Endothelial cell of umbilical vein (primary cell): Measurements from ENCODE around the gene UCP3. TPM values are rescaled to one million over a fixed set of nuclear protein-coding genes. Genes with fewer than 3 reads are reported as not detected.

Source experiments
- BruUV-seq: library from RNA; stranded (reverse); fragments of 400-500 nt; replicated peaks from 2 replicates; lab custom pipeline; 2021; lab: Mats Ljungman, UMichigan
- CTCF ChIA-PET: fragments of 300-600, 350-600 bp; sonication (Branson Sonifier 250); formaldehyde crosslinking; loops from one replicate; lab custom pipeline; 2021; ENCODE audit warnings: antibody characterized with exemption, inconsistent platforms; lab: Charles Lee
- POLR2A ChIA-PET: fragments of 300-600, 350-600 bp; sonication (Branson Sonifier 250); formaldehyde crosslinking; loops from one replicate; lab custom pipeline; 2021; ENCODE audit warnings: antibody characterized with exemption, inconsistent platforms; lab: Charles Lee
- DNase-seq: peaks from one replicate; pipeline ENCODE4 v3.0.0-alpha.2; 2011; ENCODE audit warnings: low read depth, low spot score
- FAIRE-seq: peaks from 2 replicates; lab custom pipeline; 2011; peaks lifted over from hg19 to GRCh38; lab: Jason Lieb, UNC
- H2AFZ ChIP-seq: 2 replicates; pipeline ENCODE4 v1.6.0; 2012; ENCODE audit warnings: low read depth, low read length, control low read depth, inconsistent platforms
- H3K27ac ChIP-seq: 2 replicates; pipeline ENCODE4 v1.5.1; 2011; ENCODE audit warnings: low read depth, mild to moderate bottlenecking, control low read depth, low read length, moderate library complexity; ENCODE audit not compliant: insufficient read depth
- H3K27me3 ChIP-seq, 2 experiments: 2 replicates each; pipeline versions ENCODE4 v1.6.0 to v1.6.1; 2011; ENCODE audit warnings: low read length in 2 of 2, mixed read lengths in 1 of 2; ENCODE audit not compliant: control insufficient read depth in 2 of 2, insufficient read depth in 2 of 2
- H3K36me3 ChIP-seq, 2 experiments: 2 replicates in 1 of 2; 3 replicates in 1 of 2; pipeline ENCODE4 v1.5.1; 2011; ENCODE audit warnings: low read length in 2 of 2, mild to moderate bottlenecking in 1 of 2, moderate library complexity in 1 of 2; ENCODE audit not compliant: control insufficient read depth in 2 of 2, insufficient read depth in 2 of 2; ENCODE audit errors: extremely low read depth in 1 of 2
- H3K4me1 ChIP-seq: 3 replicates; pipeline ENCODE4 v1.5.1; 2011; ENCODE audit warnings: mild to moderate bottlenecking, low read length; ENCODE audit not compliant: control insufficient read depth, insufficient read depth; ENCODE audit errors: extremely low read depth
- H3K4me2 ChIP-seq: 2 replicates; pipeline ENCODE4 v1.6.1; 2011; ENCODE audit warnings: low read length, control low read depth, mixed read lengths; ENCODE audit not compliant: insufficient read depth
- H3K4me3 ChIP-seq, 3 experiments: fragments of 200-600 bp in 1 of 3; sonication (generic), shearing (Covaris generic) in 1 of 3; replicated peaks in 1 of 3; 2 replicates each; pipeline ENCODE4 v1.5.1; 2011 to 2016; ENCODE audit warnings: control low read depth in 3 of 3, low read length in 3 of 3, mild to moderate bottlenecking in 2 of 3, inconsistent platforms in 1 of 3, low read depth in 1 of 3, moderate library complexity in 1 of 3; ENCODE audit not compliant: insufficient read depth in 1 of 3
- H3K79me2 ChIP-seq: 2 replicates; pipeline ENCODE4 v1.6.0; 2012; ENCODE audit warnings: low read length, inconsistent platforms; ENCODE audit not compliant: control insufficient read depth, insufficient read depth
- H3K9ac ChIP-seq: replicated peaks from 2 replicates; pipeline ENCODE3; 2011; ENCODE audit warnings: low read length, control low read depth; ENCODE audit not compliant: insufficient read depth; ENCODE audit errors: extremely low read depth
- H3K9me1 ChIP-seq: replicated peaks from 3 replicates; pipeline ENCODE4 v1.6.0; 2011; ENCODE audit warnings: mild to moderate bottlenecking, low read length; ENCODE audit not compliant: control insufficient read depth, insufficient read depth; ENCODE audit errors: extremely low read depth
- H3K9me3 ChIP-seq: replicated peaks from 2 replicates; pipeline ENCODE4 v1.5.1; 2012; ENCODE audit warnings: low read length, inconsistent platforms; ENCODE audit not compliant: control insufficient read depth, insufficient read depth
- H4K20me1 ChIP-seq: replicated peaks from 2 replicates; pipeline ENCODE3; 2011; ENCODE audit warnings: mild to moderate bottlenecking, low read length; ENCODE audit not compliant: control insufficient read depth, insufficient read depth; ENCODE audit errors: extremely low read depth
- EZH2 ChIP-seq: IDR thresholded peaks from 2 replicates; pipeline ENCODE4 v1.6.1; 2012; ENCODE audit warnings: borderline replicate concordance, low read depth, mild to moderate bottlenecking, moderate library complexity, low read length, inconsistent platforms; ENCODE audit not compliant: severe bottlenecking
- FOS ChIP-seq: IDR thresholded peaks from 2 replicates; pipeline ENCODE4 v1.6.1; 2011; ENCODE audit warnings: mild to moderate bottlenecking, low read length, moderate library complexity, borderline replicate concordance; ENCODE audit not compliant: insufficient read depth
- GATA2 ChIP-seq: IDR thresholded peaks from 2 replicates; pipeline ENCODE4 v1.7.0; 2011; ENCODE audit warnings: low read depth, mild to moderate bottlenecking, moderate library complexity, mixed read lengths, low read length; ENCODE audit not compliant: insufficient read length, insufficient read depth
- JUN ChIP-seq: IDR thresholded peaks from 2 replicates; pipeline ENCODE4 v1.6.1; 2011; ENCODE audit warnings: borderline replicate concordance, low read depth; ENCODE audit not compliant: insufficient read length, insufficient read depth
- MYC ChIP-seq: IDR thresholded peaks from one replicate; pipeline ENCODE4 v1.6.1; 2011; ENCODE audit warnings: mild to moderate bottlenecking, low read depth, low read length
- POLR2A ChIP-seq: IDR thresholded peaks from 2 replicates; pipeline ENCODE4 v1.6.1; 2012; ENCODE audit warnings: low read depth, mild to moderate bottlenecking, control low read depth, low read length
- POLR2AphosphoS5 ChIP-seq: IDR thresholded peaks from 2 replicates; pipeline ENCODE4 v1.6.1; 2012; ENCODE audit warnings: low read depth, mild to moderate bottlenecking, control low read depth, low read length, moderate library complexity; ENCODE audit not compliant: insufficient read depth
- dilution Hi-C: fragments of 300-500 bp; cut with MboI; formaldehyde crosslinking; loops from one replicate; pipeline ENCODE4 v1.15.0; 2019; ENCODE audit warnings: low sequenced_read_pairs; ENCODE audit not compliant: extremely low pct_ligation_motif_present
- intact Hi-C: fragments of 100-400 bp; cut with micrococcal nuclease; formaldehyde crosslinking; loops from one replicate; pipeline ENCODE4 v1.10.0; 2022
- polyA plus RNA-seq, 4 experiments: library from polyadenylated mRNA; depleted of rRNA in 3 of 4; stranded (reverse) in 3 of 4; unstranded in 1 of 4; fragments of >200 nt; gene quantifications; 2 replicates each; pipeline versions ENCODE4 v1.2.1 to v1.2.3, GENCODE V29; 2011 to 2012; ENCODE audit warnings: missing spikeins in 1 of 4
- total RNA-seq: library from RNA; stranded (reverse); gene quantifications from 2 replicates; pipeline ENCODE4 v1.2.3, GENCODE V29; 2021
- TF ChIP-seq, protein P1 (sequence below), 2 donors: IDR thresholded peaks; 1 replicate in 1 of 2; 2 replicates in 1 of 2; pipeline ENCODE4 v1.5.1; 2011; ENCODE audit warnings: low read length in 2 of 2, mild to moderate bottlenecking in 2 of 2, moderate library complexity in 2 of 2, control low read depth in 1 of 2, inconsistent platforms in 1 of 2, low read depth in 1 of 2; ENCODE audit not compliant: insufficient read depth in 1 of 2; ENCODE audit errors: extremely low read depth in 1 of 2
- TF ChIP-seq, protein P2 (sequence below): IDR thresholded peaks from 2 replicates; pipeline ENCODE4 v1.6.1; 2011; ENCODE audit not compliant: insufficient read depth, insufficient read length

The UCP3 gene
- total and polyA plus RNA-seq, 2 donors (not counting 3 experiments of a cell fraction or from before 2014, with no cell fraction given): 1.1 to 1.4 TPM

DNA sequence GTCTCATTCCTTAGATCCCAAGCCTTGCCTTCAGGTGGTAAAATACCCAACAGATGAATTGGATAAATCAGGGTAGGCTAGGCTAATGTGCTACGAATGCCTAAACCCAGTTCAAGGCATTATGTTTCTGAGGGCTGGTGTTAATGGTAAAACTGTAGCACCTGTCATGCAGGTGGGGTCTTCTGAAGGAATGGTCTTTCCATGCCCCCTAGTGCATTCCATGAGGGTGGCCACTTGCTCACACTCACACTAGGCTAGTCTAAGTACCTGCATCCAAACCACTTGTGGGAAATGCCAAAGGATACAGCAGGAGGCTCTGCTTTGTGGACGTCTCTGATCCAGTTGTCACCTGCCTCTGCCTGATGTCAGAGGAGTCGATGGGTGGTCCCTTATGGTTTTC, 24.2 kb upstream of the UCP3 start:
- Histone ChIP-seq H3K4me1 (no peaks in the 10 kb centered on the region), H3K4me3 (no peak overlapping the region), H3K9me1 (no peaks in the 10 kb centered on the region), H3K27ac (no peak overlapping the region), H3K79me2 (no peaks in the 10 kb centered on the region), H3K9me3 (no peaks in the 10 kb centered on the region), H3K27me3 (no peaks in the 10 kb centered on the region), H3K4me2 (no peak overlapping the region), H2AFZ (no peak overlapping the region), H3K9ac (no peak overlapping the region), H4K20me1 (no peaks in the 10 kb centered on the region), H3K36me3 (peaks cover 11 to 13% of the 10 kb centered on the region in 2 experiments)
- intact Hi-C loops (no loop called here), dilution Hi-C loops (no loop called here)
- FAIRE-seq: no peak
- ChIA-PET POLR2A (no interaction called here), CTCF (interaction anchor here (0.8 kb wide), 1 partner anchor 42 kb away, joined by 3 read pairs; no protein-coding TSS in a partner anchor)
- no TSS peak for BruUV-seq
- no peak for TF ChIP-seq EZH2
- no peak for TF ChIP-seq MYC
- no peak for TF ChIP-seq GATA2
- TF ChIP-seq, protein P1, sequence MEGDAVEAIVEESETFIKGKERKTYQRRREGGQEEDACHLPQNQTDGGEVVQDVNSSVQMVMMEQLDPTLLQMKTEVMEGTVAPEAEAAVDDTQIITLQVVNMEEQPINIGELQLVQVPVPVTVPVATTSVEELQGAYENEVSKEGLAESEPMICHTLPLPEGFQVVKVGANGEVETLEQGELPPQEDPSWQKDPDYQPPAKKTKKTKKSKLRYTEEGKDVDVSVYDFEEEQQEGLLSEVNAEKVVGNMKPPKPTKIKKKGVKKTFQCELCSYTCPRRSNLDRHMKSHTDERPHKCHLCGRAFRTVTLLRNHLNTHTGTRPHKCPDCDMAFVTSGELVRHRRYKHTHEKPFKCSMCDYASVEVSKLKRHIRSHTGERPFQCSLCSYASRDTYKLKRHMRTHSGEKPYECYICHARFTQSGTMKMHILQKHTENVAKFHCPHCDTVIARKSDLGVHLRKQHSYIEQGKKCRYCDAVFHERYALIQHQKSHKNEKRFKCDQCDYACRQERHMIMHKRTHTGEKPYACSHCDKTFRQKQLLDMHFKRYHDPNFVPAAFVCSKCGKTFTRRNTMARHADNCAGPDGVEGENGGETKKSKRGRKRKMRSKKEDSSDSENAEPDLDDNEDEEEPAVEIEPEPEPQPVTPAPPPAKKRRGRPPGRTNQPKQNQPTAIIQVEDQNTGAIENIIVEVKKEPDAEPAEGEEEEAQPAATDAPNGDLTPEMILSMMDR (IDR thresholded peaks at IDR 0.05; ENCODE audit: extremely low read depth in 1 of 2, insufficient read depth in 1 of 2, low read depth in 1 of 2, low read length in 2 of 2): no peak
- TF ChIP-seq, protein P2, sequence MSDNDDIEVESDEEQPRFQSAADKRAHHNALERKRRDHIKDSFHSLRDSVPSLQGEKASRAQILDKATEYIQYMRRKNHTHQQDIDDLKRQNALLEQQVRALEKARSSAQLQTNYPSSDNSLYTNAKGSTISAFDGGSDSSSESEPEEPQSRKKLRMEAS: no peak
- TF ChIP-seq JUN: no peak
- TF ChIP-seq FOS: no peak
- TF ChIP-seq POLR2A: no peak
- TF ChIP-seq POLR2AphosphoS5: no peak
- no peak for DNase-seq
